Neural progenitor cell (in vitro differentiated cells): Measurements from ENCODE around the gene ANKRD11. TPM values are rescaled to one million over a fixed set of nuclear protein-coding genes. Genes with fewer than 3 reads are reported as not detected.

Source experiments
- DNase-seq: peaks from one replicate; pipeline ENCODE4 v3.0.0-alpha.2; 2016; ENCODE audit warnings: low spot score
- H2AFZ ChIP-seq: fragments of 200-600 bp; sonication (generic); replicated peaks from 2 replicates; pipeline ENCODE4 v1.6.1; 2016; ENCODE audit warnings: antibody characterized with exemption
- H3F3A ChIP-seq: fragments of 200-600 bp; sonication (generic); 2 replicates; pipeline ENCODE4 v1.6.1; 2016; ENCODE audit warnings: antibody characterized with exemption, low read depth
- H3K27ac ChIP-seq: fragments of 200-600 bp; sonication (generic); 2 replicates; pipeline ENCODE4 v1.5.1; 2016; ENCODE audit warnings: mild to moderate bottlenecking
- H3K27me3 ChIP-seq: fragments of 200-600 bp; sonication (generic); 2 replicates; pipeline ENCODE4 v1.6.1; 2016; ENCODE audit warnings: mild to moderate bottlenecking, moderate library complexity
- H3K36me3 ChIP-seq: fragments of 200-600 bp; sonication (generic); 2 replicates; pipeline ENCODE4 v1.5.1; 2016
- H3K4me1 ChIP-seq: fragments of 200-600 bp; sonication (generic); 2 replicates; pipeline ENCODE4 v1.6.1; 2016; ENCODE audit warnings: mixed run types
- H3K4me2 ChIP-seq: fragments of 200-600 bp; sonication (generic); 2 replicates; pipeline ENCODE4 v1.6.1; 2016
- H3K4me3 ChIP-seq: fragments of 200-600 bp; sonication (generic); 2 replicates; pipeline ENCODE4 v1.5.1; 2016
- H3K79me2 ChIP-seq: fragments of 200-600 bp; sonication (generic); 2 replicates; pipeline ENCODE4 v1.6.1; 2016; ENCODE audit warnings: low read depth
- H3K9ac ChIP-seq: fragments of 200-600 bp; sonication (generic); 2 replicates; pipeline ENCODE4 v1.6.1; 2016
- H3K9me3 ChIP-seq: fragments of 200-600 bp; sonication (generic); 2 replicates; pipeline ENCODE4 v1.5.1; 2016; ENCODE audit warnings: low read depth
- H4K20me1 ChIP-seq: fragments of 200-600 bp; sonication (generic); 2 replicates; pipeline ENCODE4 v1.6.1; 2016; ENCODE audit warnings: low read depth
- H3K27ac Mint-ChIP-seq: 3 replicates; pipeline ENCODE4 v1.8.0; 2021; ENCODE audit warnings: mixed read lengths
- H3K27me3 Mint-ChIP-seq: 2 replicates; pipeline ENCODE4 v1.8.0; 2022; ENCODE audit warnings: low read depth, mild to moderate bottlenecking, inconsistent platforms, moderate library complexity, mixed read lengths; ENCODE audit not compliant: insufficient read depth
- H3K36me3 Mint-ChIP-seq: 3 replicates; pipeline ENCODE4 v1.8.0; 2021; ENCODE audit warnings: mixed read lengths
- H3K4me1 Mint-ChIP-seq: 3 replicates; pipeline ENCODE4 v1.8.0; 2021; ENCODE audit warnings: mixed read lengths
- H3K4me3 Mint-ChIP-seq: 3 replicates; pipeline ENCODE4 v1.8.0; 2021; ENCODE audit warnings: mild to moderate bottlenecking, moderate library complexity, mixed read lengths
- H3K9me3 Mint-ChIP-seq: 3 replicates; pipeline ENCODE4 v1.8.0; 2020; ENCODE audit warnings: mixed read lengths
- EZH2 ChIP-seq: fragments of 200-600 bp; sonication (generic); IDR thresholded peaks from 2 replicates; pipeline ENCODE4 v1.6.1; 2017; ENCODE audit warnings: antibody characterized with exemption, mild to moderate bottlenecking, moderate library complexity
- EZH2phosphoT487 ChIP-seq: fragments of 200-600 bp; sonication (generic); IDR thresholded peaks from 2 replicates; pipeline ENCODE4 v1.6.1; 2017; ENCODE audit warnings: antibody characterized with exemption
- total RNA-seq: library from RNA; depleted of rRNA; stranded (reverse); fragments of >200 nt; gene quantifications from 2 replicates; pipeline ENCODE4 v1.2.3, GENCODE V29; 2015; ENCODE audit warnings: low replicate concordance
- TF ChIP-seq, protein P1 (sequence below): fragments of 200-600 bp; sonication (generic); IDR thresholded peaks from 2 replicates; pipeline ENCODE4 v1.5.1; 2017; ENCODE audit warnings: antibody characterized with exemption, mild to moderate bottlenecking

ANKRD11 gene
- total RNA-seq, 1 donor from 2014 or later, result 47.3 TPM

DNA sequence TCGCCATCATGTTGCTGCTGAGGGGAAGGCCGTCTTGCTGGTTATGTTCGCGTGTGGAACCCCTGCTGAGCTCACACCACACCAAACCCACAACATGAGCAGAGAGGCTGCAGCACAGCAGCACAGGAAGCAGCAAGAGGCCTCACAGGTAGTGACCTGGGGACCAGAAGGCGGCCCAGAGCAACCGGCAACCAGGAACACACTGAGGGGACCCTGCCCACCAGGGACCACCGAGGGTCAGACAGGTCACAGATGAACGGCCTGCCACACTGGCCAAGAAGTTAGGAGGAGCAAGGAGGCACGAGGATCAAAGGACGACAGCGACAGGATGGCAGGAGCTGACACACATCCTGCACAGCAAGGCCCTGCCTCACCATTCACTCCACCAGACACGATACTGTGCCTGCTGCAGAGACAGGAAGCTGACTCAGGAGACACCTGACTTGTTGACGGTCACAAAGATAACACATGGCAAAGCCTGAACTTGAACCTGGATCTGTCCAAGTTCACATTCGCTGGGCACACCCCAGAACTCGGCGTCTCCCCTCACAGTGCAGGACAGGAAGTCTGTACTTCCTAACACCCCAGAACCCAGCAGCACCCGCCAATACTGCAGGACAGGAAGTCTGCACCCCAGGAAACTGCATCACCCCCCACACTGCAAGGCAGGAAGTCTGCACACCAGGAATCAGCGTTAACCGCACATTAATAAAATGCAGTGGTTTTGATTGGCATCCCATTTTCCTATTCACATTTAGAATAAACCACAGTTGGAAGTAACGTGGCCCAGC is 174.4 kb downstream of the ANKRD11 start:
- Histone ChIP-seq H3K4me3 (no peak overlapping the region), H3K9me3 (no peaks in the 10 kb centered on the region), H3K36me3 (no peaks in the 10 kb centered on the region), H2AFZ (no peak overlapping the region), H3K4me2 (no peak overlapping the region), H3K79me2 (peaks cover 100% of the 10 kb centered on the region), H4K20me1 (peaks cover 99% of the 10 kb centered on the region), H3K27me3 (no peaks in the 10 kb centered on the region), H3F3A (no peaks in the 10 kb centered on the region), H3K4me1 (peaks cover 8% of the 10 kb centered on the region), H3K9ac (no peak overlapping the region), H3K27ac (no peak overlapping the region)
- peaks cover 12% of the 10 kb centered on the region for H3K36me3 Mint-ChIP-seq
- peaks cover 41% of the 10 kb centered on the region for H3K4me1 Mint-ChIP-seq
- H3K27me3 Mint-ChIP-seq, result peaks cover 9% of the 10 kb centered on the region
- H3K4me3 Mint-ChIP-seq, result no peak overlapping the region
- no peak for DNase-seq
- no peak for TF ChIP-seq EZH2phosphoT487
- no peak for TF ChIP-seq EZH2
- TF ChIP-seq, protein P1, sequence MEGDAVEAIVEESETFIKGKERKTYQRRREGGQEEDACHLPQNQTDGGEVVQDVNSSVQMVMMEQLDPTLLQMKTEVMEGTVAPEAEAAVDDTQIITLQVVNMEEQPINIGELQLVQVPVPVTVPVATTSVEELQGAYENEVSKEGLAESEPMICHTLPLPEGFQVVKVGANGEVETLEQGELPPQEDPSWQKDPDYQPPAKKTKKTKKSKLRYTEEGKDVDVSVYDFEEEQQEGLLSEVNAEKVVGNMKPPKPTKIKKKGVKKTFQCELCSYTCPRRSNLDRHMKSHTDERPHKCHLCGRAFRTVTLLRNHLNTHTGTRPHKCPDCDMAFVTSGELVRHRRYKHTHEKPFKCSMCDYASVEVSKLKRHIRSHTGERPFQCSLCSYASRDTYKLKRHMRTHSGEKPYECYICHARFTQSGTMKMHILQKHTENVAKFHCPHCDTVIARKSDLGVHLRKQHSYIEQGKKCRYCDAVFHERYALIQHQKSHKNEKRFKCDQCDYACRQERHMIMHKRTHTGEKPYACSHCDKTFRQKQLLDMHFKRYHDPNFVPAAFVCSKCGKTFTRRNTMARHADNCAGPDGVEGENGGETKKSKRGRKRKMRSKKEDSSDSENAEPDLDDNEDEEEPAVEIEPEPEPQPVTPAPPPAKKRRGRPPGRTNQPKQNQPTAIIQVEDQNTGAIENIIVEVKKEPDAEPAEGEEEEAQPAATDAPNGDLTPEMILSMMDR, result no peak
- H3K9me3 Mint-ChIP-seq, result no peaks in the 10 kb centered on the region
- no peak overlapping the region for H3K27ac Mint-ChIP-seq

DNA sequence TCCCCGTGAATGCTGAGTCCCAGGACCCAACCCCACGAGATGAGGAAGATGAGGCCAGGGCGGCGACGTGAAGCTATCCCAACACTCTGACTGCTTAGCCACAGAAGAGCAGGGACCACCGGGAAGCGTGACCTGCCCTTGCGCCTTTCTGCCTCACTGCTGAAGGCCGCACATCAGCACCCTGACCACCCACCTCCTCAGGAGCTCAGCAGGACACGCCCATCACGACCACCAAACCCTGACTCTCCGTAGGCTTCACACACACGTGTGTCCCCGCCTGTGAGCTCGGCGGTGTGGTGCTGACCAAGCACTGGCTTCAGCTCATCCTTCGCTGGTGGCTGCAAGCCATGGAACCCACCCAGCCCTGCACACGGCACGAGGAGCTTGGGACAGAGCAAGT is 175.1 kb downstream of the ANKRD11 start:
- Histone ChIP-seq H3K27ac (no peak overlapping the region), H3K4me1 (peaks cover under 1% of the 10 kb centered on the region), H3K9me3 (no peaks in the 10 kb centered on the region), H3K4me3 (no peak overlapping the region), H3K36me3 (no peaks in the 10 kb centered on the region), H3K79me2 (peaks cover 100% of the 10 kb centered on the region), H3K27me3 (no peaks in the 10 kb centered on the region), H2AFZ (no peak overlapping the region), H4K20me1 (peaks cover 99% of the 10 kb centered on the region), H3K9ac (no peak overlapping the region), H3K4me2 (no peak overlapping the region), H3F3A (no peaks in the 10 kb centered on the region)
- Mint-ChIP-seq H3K27me3 (peaks cover 9% of the 10 kb centered on the region), H3K27ac (no peak overlapping the region), H3K9me3 (no peaks in the 10 kb centered on the region), H3K36me3 (peaks cover 18% of the 10 kb centered on the region), H3K4me3 (no peak overlapping the region), H3K4me1 (peaks cover 36% of the 10 kb centered on the region)
- no peak for DNase-seq
- TF ChIP-seq EZH2 (no peak), EZH2phosphoT487 (no peak)
- TF ChIP-seq, protein P1, result no peak

GRCh38 chr16:89314854-89315253 is 175.5 kb downstream of the ANKRD11 start:
- Histone ChIP-seq H3K9me3 (no peaks in the 10 kb centered on the region), H2AFZ (no peak overlapping the region), H3K4me2 (no peak overlapping the region), H3K9ac (no peak overlapping the region), H3K4me3 (no peak overlapping the region), H4K20me1 (peaks cover 99% of the 10 kb centered on the region), H3K79me2 (peaks cover 100% of the 10 kb centered on the region), H3K4me1 (no peaks in the 10 kb centered on the region), H3F3A (no peaks in the 10 kb centered on the region), H3K27ac (no peak overlapping the region), H3K27me3 (no peaks in the 10 kb centered on the region), H3K36me3 (no peaks in the 10 kb centered on the region)
- H3K27ac Mint-ChIP-seq, result peak overlapping the region; percentile 32
- DNase-seq, result no peak
- H3K4me3 Mint-ChIP-seq, result no peak overlapping the region
- peaks cover 22% of the 10 kb centered on the region for H3K36me3 Mint-ChIP-seq
- peaks cover 33% of the 10 kb centered on the region for H3K4me1 Mint-ChIP-seq
- no peaks in the 10 kb centered on the region for H3K9me3 Mint-ChIP-seq
- peaks cover 9% of the 10 kb centered on the region for H3K27me3 Mint-ChIP-seq
- TF ChIP-seq EZH2, result no peak
- TF ChIP-seq, protein P1, result no peak
- TF ChIP-seq EZH2phosphoT487, result no peak
